HepG2 (cell line): ENCODE results near the gene NDUFAF5. TPM values are rescaled to one million over a fixed set of nuclear protein-coding genes. Genes with fewer than 3 reads are reported as not detected.

Experiments used
- ATAC-seq: fragments of 200-7000 bp; cut with Tn5 transposase; 3 replicates; pipeline ENCODE4 v1.9.1; 2020; ENCODE audit warnings: mild to moderate bottlenecking, moderate library complexity
- BruUV-seq: library from RNA; stranded (reverse); fragments of 400-500 nt; replicated peaks from 2 replicates; lab custom pipeline; 2021; lab: Mats Ljungman, UMichigan
- CTCF ChIA-PET: fragments of 300-600 bp; formaldehyde crosslinking; extraction: SDS; loops from one replicate; lab custom pipeline; 2021; ENCODE audit warnings: low total read pairs, inconsistent platforms, low intra/inter-chr PET ratio; lab: Yijun Ruan, JAX
- POLR2A ChIA-PET: fragments of 350-600 bp; sonication (Branson Sonifier 250); formaldehyde crosslinking; loops from one replicate; lab custom pipeline; 2020; ENCODE audit warnings: antibody characterized with exemption, inconsistent platforms; lab: Yijun Ruan, JAX
- DNase-seq: peaks from one replicate; pipeline ENCODE4 v3.0.0-alpha.2; 2015; ENCODE audit warnings: low spot score
- FAIRE-seq: peaks from 3 replicates; lab custom pipeline; 2011; peaks lifted over from hg19 to GRCh38; lab: Jason Lieb, UNC
- H2AFZ ChIP-seq: one replicate; pipeline ENCODE4 v1.6.1; 2011; ENCODE audit warnings: low read length, inconsistent platforms
- H3K27ac ChIP-seq: fragments of 300-600 bp; 3 replicates; pipeline ENCODE4 v1.8.0; 2011; ENCODE audit warnings: mixed run types, mild to moderate bottlenecking, mixed read lengths, low read length, inconsistent platforms; ENCODE audit not compliant: insufficient read depth; ENCODE audit errors: extremely low read length
- H3K27me3 ChIP-seq, 2 experiments: fragments of 200-600 bp in 1 of 2; 2 replicates in 1 of 2; 3 replicates in 1 of 2; pipeline versions ENCODE4 v1.6.0 to v1.8.0; 2011; ENCODE audit warnings: low read length in 2 of 2, mild to moderate bottlenecking in 2 of 2, moderate library complexity in 2 of 2, inconsistent platforms in 1 of 2; ENCODE audit not compliant: insufficient read depth in 2 of 2, control insufficient read depth in 1 of 2
- H3K36me3 ChIP-seq, 2 experiments: fragments of 200-600 bp in 1 of 2; replicated peaks in 1 of 2; 2 replicates in 1 of 2; 3 replicates in 1 of 2; pipeline versions ENCODE4 v1.5.1 to v1.8.0; 2011; ENCODE audit warnings: low read length in 2 of 2, inconsistent platforms in 1 of 2; ENCODE audit not compliant: insufficient read depth in 2 of 2, control insufficient read depth in 1 of 2
- H3K4me1 ChIP-seq: 2 replicates; pipeline ENCODE4 v1.5.1; 2012; ENCODE audit warnings: low read length, inconsistent platforms; ENCODE audit not compliant: insufficient read depth
- H3K4me2 ChIP-seq: 2 replicates; pipeline ENCODE4 v1.6.0; 2011; ENCODE audit warnings: low read depth, low read length, inconsistent platforms
- H3K4me3 ChIP-seq, 3 experiments: fragments of 200-600 bp in 1 of 3; sonication (generic), shearing (Covaris generic) in 1 of 3; replicated peaks in 1 of 3; 2 replicates each; pipeline ENCODE4 v1.5.1; 2011 to 2016; ENCODE audit warnings: low read length in 3 of 3, inconsistent platforms in 2 of 3, low read depth in 2 of 3, mild to moderate bottlenecking in 2 of 3, control low read depth in 1 of 3, mixed read lengths in 1 of 3; ENCODE audit not compliant: insufficient read depth in 1 of 3
- H3K79me2 ChIP-seq: one replicate; pipeline ENCODE4 v1.6.1; 2011; ENCODE audit warnings: low read length, inconsistent platforms; ENCODE audit not compliant: insufficient read depth
- H3K9ac ChIP-seq: 2 replicates; pipeline ENCODE4 v1.6.0; 2011; ENCODE audit warnings: mild to moderate bottlenecking, low read depth, low read length, inconsistent platforms; ENCODE audit not compliant: insufficient read depth
- H3K9me3 ChIP-seq: 2 replicates; pipeline ENCODE4 v1.5.1; 2012; ENCODE audit warnings: mild to moderate bottlenecking, low read length
- H4K20me1 ChIP-seq: 2 replicates; pipeline ENCODE4 v1.6.0; 2011; ENCODE audit warnings: inconsistent platforms, mild to moderate bottlenecking, low read length, moderate library complexity; ENCODE audit not compliant: insufficient read depth
- ATF5 ChIP-seq: sonication (generic); formaldehyde crosslinking; IDR thresholded peaks from 2 replicates; pipeline ENCODE4 v1.4.0; 2020; ENCODE audit warnings: mild to moderate bottlenecking, low read depth, missing genetic modification reagents
- ATF7-NPFF ChIP-seq: sonication (generic); formaldehyde crosslinking; IDR thresholded peaks from 2 replicates; pipeline ENCODE4 v1.8.1; 2023; ENCODE audit warnings: mild to moderate bottlenecking, low read depth, missing genetic modification reagents, moderate library complexity
- CBX1 ChIP-seq: IDR thresholded peaks from one replicate; pipeline ENCODE4 v1.6.1; 2016; ENCODE audit warnings: antibody characterized with exemption, low read depth
- CCAR2 ChIP-seq: fragments of 200-400 bp; formaldehyde crosslinking; optimal IDR thresholded peaks from 2 replicates; pipeline ENCODE3; 2018; ENCODE audit warnings: low read depth, mild to moderate bottlenecking, low read length, moderate library complexity
- REPIN1 ChIP-seq: sonication (generic); formaldehyde crosslinking; IDR thresholded peaks from 2 replicates; pipeline ENCODE4 v1.8.0; 2022; ENCODE audit warnings: missing genetic modification reagents, low read depth, mild to moderate bottlenecking, borderline replicate concordance
- SOX6 ChIP-seq, 2 experiments: fragments of 450-650 bp in 1 of 2; sonication (generic) in 1 of 2; formaldehyde crosslinking in 1 of 2; IDR thresholded peaks; 2 replicates each; pipeline versions ENCODE4 v1.4.0 to v1.6.1; 2017 to 2020; ENCODE audit warnings: antibody characterized with exemption in 1 of 2, mild to moderate bottlenecking in 1 of 2, missing genetic modification reagents in 1 of 2
- THYN1 ChIP-seq: sonication (generic); formaldehyde crosslinking; IDR thresholded peaks from 2 replicates; pipeline ENCODE4 v1.8.1; 2023; ENCODE audit warnings: low read depth, mild to moderate bottlenecking, moderate library complexity, missing genetic modification reagents, borderline replicate concordance
- ZNF614 ChIP-seq: IDR thresholded peaks from 2 replicates; pipeline ENCODE4 v1.6.1; 2018; ENCODE audit warnings: missing biosample characterization, missing genetic modification reagents, inconsistent platforms, borderline replicate concordance
- ZNF720 ChIP-seq: sonication (generic); formaldehyde crosslinking; IDR thresholded peaks from 2 replicates; pipeline ENCODE4 v1.4.0; 2020; ENCODE audit warnings: missing genetic modification reagents
- ZSCAN12 ChIP-seq: sonication (generic); formaldehyde crosslinking; IDR thresholded peaks from 2 replicates; pipeline ENCODE4 v1.9.0; 2021; ENCODE audit warnings: mild to moderate bottlenecking, missing genetic modification reagents
- WGBS: methylation state at CpG from one replicate; pipeline ENCODE4 v1.1.6; 2017; ENCODE audit warnings: low lambda C conversion rate; 5-methylcytosine and 5-hydroxymethylcytosine counted together
- in situ Hi-C: cut with HindIII; loops from 2 replicates; pipeline ENCODE4 v1.10.0; 2017; ENCODE audit warnings: low pct_unique_long_range_greater_than_20kb; ENCODE audit not compliant: extremely low pct_ligation_motif_present
- intact Hi-C: fragments of 100-400 bp; cut with micrococcal nuclease; formaldehyde crosslinking; loops from one replicate; pipeline ENCODE4 v1.10.0; 2022; ENCODE audit not compliant: unreplicated experiment
- polyA plus RNA-seq, 8 experiments: library from polyadenylated mRNA; depleted of rRNA in 3 of 8; stranded (reverse) in 7 of 8; unstranded in 1 of 8; fragments of >200 nt; fragmentation: Illumina TruSeq in 4 of 8; extraction: Trizol in 4 of 8; gene quantifications; 2 replicates each; pipeline versions ENCODE4 v1.2.1 to v1.2.3, GENCODE V29; 2011 to 2016; ENCODE audit warnings: low read depth in 4 of 8, missing spikeins in 1 of 8, mixed read lengths in 1 of 8; ENCODE audit not compliant: insufficient read depth in 1 of 8
- total RNA-seq, 5 experiments: library from RNA; depleted of rRNA; stranded (reverse); fragments of >200 nt; fragmentation: Illumina TruSeq; extraction: Trizol; gene quantifications; 2 replicates each; pipeline ENCODE4 v1.2.3, GENCODE V29; 2016; ENCODE audit warnings: low read depth in 1 of 5

The NDUFAF5 gene
- total and polyA plus RNA-seq, 2 of the 13 experiments (the other 11 are each of a cell fraction or from before 2014, with no cell fraction given), result 23.1 to 66.7 TPM

DNA sequence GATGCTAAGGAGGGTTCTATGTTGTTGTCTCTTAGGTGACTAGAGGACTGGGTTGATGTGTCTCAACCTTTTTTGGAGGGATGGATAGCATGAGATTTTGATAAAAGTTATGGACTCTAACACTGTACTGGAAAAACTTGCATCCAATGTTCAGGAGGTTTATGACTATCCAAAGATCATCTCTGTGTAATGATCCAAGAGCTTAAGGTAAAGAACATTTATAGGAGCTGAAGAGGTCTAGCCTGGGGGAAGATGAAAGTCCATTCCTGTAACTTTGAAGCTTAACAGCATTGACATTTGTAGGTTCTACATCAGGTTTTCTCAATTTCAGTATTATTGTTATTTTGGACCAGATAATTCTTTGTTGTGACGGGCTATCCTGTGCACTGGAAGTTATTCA, 49.0 kb upstream of the NDUFAF5 start:
- 0 out of 2 replicates have a peak, but pooled peaks cover 6% of the 10 kb centered on the region for H3K4me1 ChIP-seq

GRCh38 chr20:13736436-13737191, 48.2 kb upstream of the NDUFAF5 start:
- ChIA-PET POLR2A (interaction anchor here (0.8 kb wide), 1 partner anchor 43 kb away, joined by 3 read pairs; no protein-coding TSS in a partner anchor), CTCF (no interaction called here)
- Histone ChIP-seq H3K79me2 (no peaks in the 10 kb centered on the region), H4K20me1 (no peaks in the 10 kb centered on the region), H3K4me2 (no peak overlapping the region), H3K4me3 (no peak overlapping the region), H3K27me3 (no peaks in the 10 kb centered on the region), H3K36me3 (peaks cover 22 to 53% of the 10 kb centered on the region in 2 experiments), H3K4me1 (0 out of 2 replicates have a peak, but pooled peaks cover 6% of the 10 kb centered on the region), H3K27ac (no peak overlapping the region), H3K9ac (no peak overlapping the region)
- WGBS, result 96% methylated on average over 3 of the region's 3 CpGs
- no peak for FAIRE-seq
- in situ Hi-C loops, result no loop called here
- ATAC-seq, result no peak
- no peak for DNase-seq
- BruUV-seq, result no TSS peak
- intact Hi-C loops, result no loop called here
- TF ChIP-seq ZSCAN12 (no peak), THYN1 (no peak), ATF7-NPFF (CRISPR knock-in tag) (no peak), ATF5 (CRISPR knock-in tag) (no peak), REPIN1 (CRISPR knock-in tag) (no peak), ZNF720 (CRISPR knock-in tag) (no peak), SOX6 (IDR thresholded peaks at IDR 0.05) (no peak), SOX6 (CRISPR knock-in tag; IDR thresholded peaks at IDR 0.05) (no peak), CCAR2 (no peak)
- TF ChIP-seq, all 625 proteins: peak for 0
- peaks cover 7% of the 10 kb centered on the region; the same call in 1 of the 2 replicates for H3K9me3 ChIP-seq
- no peak overlapping the region for H2AFZ ChIP-seq

More for the DNA sequence above, 49.0 kb upstream of the NDUFAF5 start:
- FAIRE-seq (no peak), DNase-seq (no peak), ATAC-seq (no peak)
- no peak overlapping the region for H3K27ac ChIP-seq
- WGBS, result 97% methylated on average over 1 of the region's 1 CpG
- intact Hi-C loops, result no loop called here
- H3K79me2 ChIP-seq, result no peaks in the 10 kb centered on the region
- CTCF ChIA-PET, result no interaction called here
- no peak for TF ChIP-seq CBX1
- TF ChIP-seq ZNF614 (CRISPR knock-in tag), result 0 out of 2 replicates have a peak, but pooled peaks have one; percentile 38
- POLR2A ChIA-PET, result interaction anchor here (0.8 kb wide), 1 partner anchor 43 kb away, joined by 3 read pairs; no protein-coding TSS in a partner anchor
- H3K36me3 ChIP-seq, result peaks cover 25 to 46% of the 10 kb centered on the region in 2 experiments
- peaks cover 3% of the 10 kb centered on the region; the same call in 1 of the 2 replicates for H3K9me3 ChIP-seq
- in situ Hi-C loops, result no loop called here
- H4K20me1 ChIP-seq, result no peaks in the 10 kb centered on the region
- no peak overlapping the region for H3K4me2 ChIP-seq
- H3K27me3 ChIP-seq, result no peaks in the 10 kb centered on the region
- no TSS peak for BruUV-seq
- H3K4me3 ChIP-seq, result no peak overlapping the region
- no peak overlapping the region for H3K9ac ChIP-seq
- no peak overlapping the region for H2AFZ ChIP-seq
